Testis (tissue), 2 donors: ENCODE results near the gene MKRN1.

Experiments used
- CTCF ChIP-seq, 3 experiments: fragments of 450-650 bp in 2 of 3; fragments of 200-600 bp in 1 of 3; sonication (generic) in 1 of 3; IDR thresholded peaks; one replicate each; pipeline ENCODE4 v1.5.1; 2016 to 2019; ENCODE audit warnings: antibody characterized with exemption in 3 of 3, mild to moderate bottlenecking in 2 of 3, moderate library complexity in 1 of 3
- POLR2A ChIP-seq: fragments of 450-650 bp; IDR thresholded peaks from one replicate; pipeline ENCODE4 v1.6.1; 2017; ENCODE audit warnings: antibody characterized with exemption, mild to moderate bottlenecking, moderate library complexity

- no peak for TF ChIP-seq CTCF (IDR thresholded peaks at IDR 0.05)
- no peak for TF ChIP-seq POLR2A
Measured at GRCh38 chr7:140433396-140433795, 45.9 kb downstream of the MKRN1 start.
